Kidney capillary endothelial cell (primary cell): ENCODE results near the gene PDS5A.
"Not testable (repeated sequence)": the region's sequence is repeated elsewhere in the genome, so short reads cannot be mapped to it uniquely, and the experiment has no call there.

Experiments used
- DNase-seq: peaks from one replicate; pipeline ENCODE4 v3.0.0-alpha.2; 2018; ENCODE audit warnings: low spot score

The PDS5A gene

GRCh38 chr4:39977489-39978377, at the start of gene PDS5A:
TSS of gene PDS5A (minus strand) at chr4:39977911. CDS start at chr4:39976577, 1,334 bp downstream.
- peak; percentile 87 for DNase-seq

GRCh38 chr4:40024049-40024448, 46.3 kb upstream of the PDS5A start:
- not testable (repeated sequence) for DNase-seq

GRCh38 chr4:40021116-40021515, 43.4 kb upstream of the PDS5A start:
- not testable (repeated sequence) for DNase-seq

- DNase-seq, result no peak
These were observed 42.5 kb upstream of the PDS5A start for GRCh38 chr4:40020221-40020620.

- no peak for DNase-seq
These were observed 38.3 kb upstream of the PDS5A start for GRCh38 chr4:40016007-40016406.

- no peak for DNase-seq
These were observed 26.3 kb upstream of the PDS5A start for GRCh38 chr4:40003986-40004385.

- DNase-seq, result no peak
These were observed 23.0 kb upstream of the PDS5A start for GRCh38 chr4:40000711-40001110.

- no peak for DNase-seq
These were observed 21.1 kb upstream of the PDS5A start for GRCh38 chr4:39998659-39999345.

- DNase-seq, result no peak
These were observed 19.1 kb upstream of the PDS5A start for GRCh38 chr4:39996811-39997210.

GRCh38 chr4:39994406-39994805, 16.7 kb upstream of the PDS5A start:
- DNase-seq, result no peak

- not testable (repeated sequence) for DNase-seq
These were observed 11.7 kb upstream of the PDS5A start for GRCh38 chr4:39989381-39989780.

- DNase-seq, result no peak
These were observed 9.8 kb upstream of the PDS5A start for GRCh38 chr4:39987485-39987884.

GRCh38 chr4:39978904-39979303, 1.2 kb upstream of the PDS5A start:
- no peak for DNase-seq

GRCh38 chr4:39978378-39978775, 666 bp upstream of the PDS5A start:
- no peak for DNase-seq

GRCh38 chr4:39976945-39977488, 694 bp downstream of the PDS5A start:
- DNase-seq, result peak; percentile 33

- DNase-seq, result peak; percentile 73
These were observed 1.4 kb downstream of the PDS5A start for GRCh38 chr4:39976141-39976944.

GRCh38 chr4:39975488-39976089, 2.1 kb downstream of the PDS5A start:
- no peak for DNase-seq

- not testable (repeated sequence) for DNase-seq
These were observed 4.7 kb downstream of the PDS5A start for GRCh38 chr4:39973052-39973451.

- no peak for DNase-seq
These were observed 6.8 kb downstream of the PDS5A start for GRCh38 chr4:39970671-39971640.

GRCh38 chr4:39963656-39964055, 14.1 kb downstream of the PDS5A start:
- no peak for DNase-seq
